HCT116 (cell line): ENCODE results near the gene MRPL20.

ENCODE experiments used
- EGR1 ChIP-seq: IDR thresholded peaks from 2 replicates; pipeline ENCODE4 v1.6.1; 2012; ENCODE audit warnings: low read depth
- MAX ChIP-seq: IDR thresholded peaks from 2 replicates; pipeline ENCODE4 v1.6.1; 2012
- POLR2AphosphoS5 ChIP-seq: IDR thresholded peaks from 2 replicates; pipeline ENCODE4 v1.6.1; 2011; ENCODE audit warnings: mild to moderate bottlenecking, low read depth, low read length, moderate library complexity
- SIN3A ChIP-seq: IDR thresholded peaks from 2 replicates; pipeline ENCODE4 v1.6.1; 2012; ENCODE audit warnings: low read depth
- SP1 ChIP-seq: IDR thresholded peaks from 2 replicates; pipeline ENCODE4 v1.6.1; 2012; ENCODE audit warnings: low read depth
- TF ChIP-seq, protein P1 (sequence below), 3 experiments: fragments of 200-600 bp in 1 of 3; sonication (generic) in 1 of 3; IDR thresholded peaks in 2 of 3; conservative IDR thresholded peaks in 1 of 3; 2 replicates each; pipeline ENCODE4 v1.5.1; 2012 to 2017; ENCODE audit warnings: low read depth in 2 of 3, low read length in 2 of 3, antibody characterized with exemption in 1 of 3, borderline replicate concordance in 1 of 3, control low read depth in 1 of 3, mild to moderate bottlenecking in 1 of 3, mixed read lengths in 1 of 3, mixed run types in 1 of 3, moderate library complexity in 1 of 3; ENCODE audit not compliant: insufficient read depth in 1 of 3

GRCh38 chr1:1397839-1398523 lies 9.1 kb downstream of the MRPL20 start:
- TF ChIP-seq SIN3A (no peak), EGR1 (no peak), SP1 (no peak), MAX (no peak), POLR2AphosphoS5 (no peak)
- TF ChIP-seq, protein P1, sequence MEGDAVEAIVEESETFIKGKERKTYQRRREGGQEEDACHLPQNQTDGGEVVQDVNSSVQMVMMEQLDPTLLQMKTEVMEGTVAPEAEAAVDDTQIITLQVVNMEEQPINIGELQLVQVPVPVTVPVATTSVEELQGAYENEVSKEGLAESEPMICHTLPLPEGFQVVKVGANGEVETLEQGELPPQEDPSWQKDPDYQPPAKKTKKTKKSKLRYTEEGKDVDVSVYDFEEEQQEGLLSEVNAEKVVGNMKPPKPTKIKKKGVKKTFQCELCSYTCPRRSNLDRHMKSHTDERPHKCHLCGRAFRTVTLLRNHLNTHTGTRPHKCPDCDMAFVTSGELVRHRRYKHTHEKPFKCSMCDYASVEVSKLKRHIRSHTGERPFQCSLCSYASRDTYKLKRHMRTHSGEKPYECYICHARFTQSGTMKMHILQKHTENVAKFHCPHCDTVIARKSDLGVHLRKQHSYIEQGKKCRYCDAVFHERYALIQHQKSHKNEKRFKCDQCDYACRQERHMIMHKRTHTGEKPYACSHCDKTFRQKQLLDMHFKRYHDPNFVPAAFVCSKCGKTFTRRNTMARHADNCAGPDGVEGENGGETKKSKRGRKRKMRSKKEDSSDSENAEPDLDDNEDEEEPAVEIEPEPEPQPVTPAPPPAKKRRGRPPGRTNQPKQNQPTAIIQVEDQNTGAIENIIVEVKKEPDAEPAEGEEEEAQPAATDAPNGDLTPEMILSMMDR (IDR thresholded peaks at IDR 0.05 in 2 of 3, conservative IDR thresholded peaks at IDR 0.05 in 1 of 3; ENCODE audit: borderline replicate concordance in 1 of 3, insufficient read depth in 1 of 3, low read depth in 2 of 3, low read length in 2 of 3) = no peak
